HepG2 (cell line): ENCODE results near the gene LRP1-AS. TPM values are rescaled to one million over a fixed set of nuclear protein-coding genes. Genes with fewer than 3 reads are reported as not detected.

Experiments used
- CHD4 ChIP-seq: fragments of 200-600 bp; sonication (generic); IDR thresholded peaks from 2 replicates; pipeline ENCODE4 v1.7.0; 2017; ENCODE audit warnings: mild to moderate bottlenecking, low read length, borderline replicate concordance
- GPN1 ChIP-seq: sonication (generic); formaldehyde crosslinking; IDR thresholded peaks from 2 replicates; pipeline ENCODE4 v1.5.1; 2020; ENCODE audit warnings: missing genetic modification reagents, borderline replicate concordance
- IRX3 ChIP-seq: sonication (generic); formaldehyde crosslinking; IDR thresholded peaks from 2 replicates; pipeline ENCODE4 v1.8.1; 2023; ENCODE audit warnings: mild to moderate bottlenecking, low read depth, missing genetic modification reagents, borderline replicate concordance
- MEIS1 ChIP-seq: sonication (generic); formaldehyde crosslinking; IDR thresholded peaks from 2 replicates; pipeline ENCODE4 v1.9.0; 2021; ENCODE audit warnings: mild to moderate bottlenecking, missing genetic modification reagents, moderate library complexity, borderline replicate concordance
- NR3C1 ChIP-seq: sonication (generic); formaldehyde crosslinking; IDR thresholded peaks from 2 replicates; pipeline ENCODE4 v1.4.0; 2020; ENCODE audit warnings: missing genetic modification reagents
- PHF8 ChIP-seq: sonication (generic); formaldehyde crosslinking; IDR thresholded peaks from 2 replicates; pipeline ENCODE4 v1.5.0; 2020; ENCODE audit warnings: missing genetic modification reagents
- SMAD1 ChIP-seq: sonication (generic); formaldehyde crosslinking; IDR thresholded peaks from 2 replicates; pipeline ENCODE4 v1.4.0; 2020; ENCODE audit warnings: missing genetic modification reagents, low read depth, mild to moderate bottlenecking, borderline replicate concordance
- TBX3 ChIP-seq: fragments of 450-650 bp; IDR thresholded peaks from 2 replicates; pipeline ENCODE4 v1.6.1; 2017; ENCODE audit warnings: antibody characterized with exemption, mild to moderate bottlenecking, inconsistent platforms, borderline replicate concordance
- USF2 ChIP-seq, 2 experiments: sonication (generic) in 1 of 2; formaldehyde crosslinking in 1 of 2; IDR thresholded peaks; 2 replicates each; pipeline versions ENCODE4 v1.5.1 to v1.6.1; 2011 to 2020; ENCODE audit warnings: borderline replicate concordance in 1 of 2, low read depth in 1 of 2, low read length in 1 of 2, mild to moderate bottlenecking in 1 of 2, missing genetic modification reagents in 1 of 2, moderate library complexity in 1 of 2
- ZHX1 ChIP-seq: sonication (generic); formaldehyde crosslinking; IDR thresholded peaks from 2 replicates; pipeline ENCODE4 v1.8.1; 2022; ENCODE audit warnings: low read depth, mild to moderate bottlenecking, missing genetic modification reagents
- ZMAT5 ChIP-seq: sonication (generic); formaldehyde crosslinking; IDR thresholded peaks from 2 replicates; pipeline ENCODE4 v1.5.0; 2020; ENCODE audit warnings: mild to moderate bottlenecking, low read depth, missing genetic modification reagents, borderline replicate concordance
- ZNF253 ChIP-seq: sonication (generic); formaldehyde crosslinking; IDR thresholded peaks from 2 replicates; pipeline ENCODE4 v1.8.0; 2022; ENCODE audit warnings: mild to moderate bottlenecking, missing genetic modification reagents, borderline replicate concordance
- ZNF484 ChIP-seq: sonication (generic); formaldehyde crosslinking; IDR thresholded peaks from 2 replicates; pipeline ENCODE4 v1.5.1; 2020; ENCODE audit warnings: mild to moderate bottlenecking, low read depth, missing genetic modification reagents, borderline replicate concordance
- ZNF557 ChIP-seq: sonication (generic); formaldehyde crosslinking; IDR thresholded peaks from 2 replicates; pipeline ENCODE4 v1.4.0; 2020; ENCODE audit warnings: missing genetic modification reagents
- polyA plus RNA-seq, 8 experiments: library from polyadenylated mRNA; depleted of rRNA in 3 of 8; stranded (reverse) in 7 of 8; unstranded in 1 of 8; fragments of >200 nt; fragmentation: Illumina TruSeq in 4 of 8; extraction: Trizol in 4 of 8; gene quantifications; 2 replicates each; pipeline versions ENCODE4 v1.2.1 to v1.2.3, GENCODE V29; 2011 to 2016; ENCODE audit warnings: low read depth in 4 of 8, missing spikeins in 1 of 8, mixed read lengths in 1 of 8; ENCODE audit not compliant: insufficient read depth in 1 of 8
- total RNA-seq, 5 experiments: library from RNA; depleted of rRNA; stranded (reverse); fragments of >200 nt; fragmentation: Illumina TruSeq; extraction: Trizol; gene quantifications; 2 replicates each; pipeline ENCODE4 v1.2.3, GENCODE V29; 2016; ENCODE audit warnings: low read depth in 1 of 5
- TF ChIP-seq, protein P1 (sequence below): sonication (generic); formaldehyde crosslinking; IDR thresholded peaks from 2 replicates; pipeline ENCODE4 v1.5.1; 2020; ENCODE audit warnings: mild to moderate bottlenecking, moderate library complexity, missing genetic modification reagents
- TF ChIP-seq, protein P2 (sequence below): sonication (generic); formaldehyde crosslinking; IDR thresholded peaks from 2 replicates; pipeline ENCODE4 v1.4.0; 2020; ENCODE audit warnings: missing genetic modification reagents, borderline replicate concordance

LRP1-AS gene
- total and polyA plus RNA-seq, 2 of the 13 experiments (the other 11 are each of a cell fraction or from before 2014, with no cell fraction given): 0.20 TPM; not detected in 1

DNA sequence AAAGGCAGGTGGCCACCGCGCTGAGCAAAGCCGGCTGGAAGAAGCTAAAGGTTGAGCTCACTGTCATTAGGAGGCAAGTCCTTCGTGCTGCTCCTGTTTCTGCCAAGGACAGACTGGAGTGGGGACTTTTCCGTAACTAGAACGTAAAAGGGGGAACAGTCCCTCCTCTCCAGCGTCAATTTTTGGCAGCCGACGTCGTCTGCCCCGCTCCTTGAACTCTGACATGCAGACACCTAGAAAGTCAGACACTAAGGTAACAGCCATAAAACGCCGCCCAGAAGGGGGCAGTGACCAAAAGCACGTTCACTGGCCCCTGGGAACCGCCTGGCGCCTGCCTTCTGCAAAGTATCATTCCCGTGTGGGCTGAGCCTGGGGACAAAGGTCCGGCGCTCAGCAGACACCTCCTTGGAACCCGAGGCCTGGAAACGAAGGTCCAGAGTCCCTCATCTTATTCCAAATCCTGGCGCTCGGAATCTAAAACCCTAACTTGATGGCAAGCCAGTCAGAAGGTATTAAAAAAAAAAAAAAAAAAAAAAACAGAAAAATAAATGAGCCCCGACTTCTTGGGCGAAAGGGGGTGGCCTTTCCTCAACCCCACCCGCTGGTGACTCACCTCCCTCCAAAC lies 20.2 kb downstream of the LRP1-AS start (continued):
- TF ChIP-seq, protein P1, sequence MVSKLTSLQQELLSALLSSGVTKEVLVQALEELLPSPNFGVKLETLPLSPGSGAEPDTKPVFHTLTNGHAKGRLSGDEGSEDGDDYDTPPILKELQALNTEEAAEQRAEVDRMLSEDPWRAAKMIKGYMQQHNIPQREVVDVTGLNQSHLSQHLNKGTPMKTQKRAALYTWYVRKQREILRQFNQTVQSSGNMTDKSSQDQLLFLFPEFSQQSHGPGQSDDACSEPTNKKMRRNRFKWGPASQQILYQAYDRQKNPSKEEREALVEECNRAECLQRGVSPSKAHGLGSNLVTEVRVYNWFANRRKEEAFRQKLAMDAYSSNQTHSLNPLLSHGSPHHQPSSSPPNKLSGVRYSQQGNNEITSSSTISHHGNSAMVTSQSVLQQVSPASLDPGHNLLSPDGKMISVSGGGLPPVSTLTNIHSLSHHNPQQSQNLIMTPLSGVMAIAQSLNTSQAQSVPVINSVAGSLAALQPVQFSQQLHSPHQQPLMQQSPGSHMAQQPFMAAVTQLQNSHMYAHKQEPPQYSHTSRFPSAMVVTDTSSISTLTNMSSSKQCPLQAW (CRISPR knock-in tag): no peak
- TF ChIP-seq ZNF484 (CRISPR knock-in tag) (no peak), NR3C1 (CRISPR knock-in tag) (no peak), SMAD1 (CRISPR knock-in tag) (no peak), USF2 (IDR thresholded peaks at IDR 0.05; ENCODE audit: low read depth, low read length) (no peak), USF2 (CRISPR knock-in tag; IDR thresholded peaks at IDR 0.05; ENCODE audit: borderline replicate concordance) (no peak), PHF8 (no peak), ZMAT5 (CRISPR knock-in tag) (no peak), CHD4 (no peak), TBX3 (no peak), ZNF557 (CRISPR knock-in tag) (no peak), IRX3 (no peak), GPN1 (CRISPR knock-in tag) (no peak), ZHX1 (no peak), ZNF253 (CRISPR knock-in tag) (no peak), MEIS1 (no peak)
- TF ChIP-seq, protein P2, sequence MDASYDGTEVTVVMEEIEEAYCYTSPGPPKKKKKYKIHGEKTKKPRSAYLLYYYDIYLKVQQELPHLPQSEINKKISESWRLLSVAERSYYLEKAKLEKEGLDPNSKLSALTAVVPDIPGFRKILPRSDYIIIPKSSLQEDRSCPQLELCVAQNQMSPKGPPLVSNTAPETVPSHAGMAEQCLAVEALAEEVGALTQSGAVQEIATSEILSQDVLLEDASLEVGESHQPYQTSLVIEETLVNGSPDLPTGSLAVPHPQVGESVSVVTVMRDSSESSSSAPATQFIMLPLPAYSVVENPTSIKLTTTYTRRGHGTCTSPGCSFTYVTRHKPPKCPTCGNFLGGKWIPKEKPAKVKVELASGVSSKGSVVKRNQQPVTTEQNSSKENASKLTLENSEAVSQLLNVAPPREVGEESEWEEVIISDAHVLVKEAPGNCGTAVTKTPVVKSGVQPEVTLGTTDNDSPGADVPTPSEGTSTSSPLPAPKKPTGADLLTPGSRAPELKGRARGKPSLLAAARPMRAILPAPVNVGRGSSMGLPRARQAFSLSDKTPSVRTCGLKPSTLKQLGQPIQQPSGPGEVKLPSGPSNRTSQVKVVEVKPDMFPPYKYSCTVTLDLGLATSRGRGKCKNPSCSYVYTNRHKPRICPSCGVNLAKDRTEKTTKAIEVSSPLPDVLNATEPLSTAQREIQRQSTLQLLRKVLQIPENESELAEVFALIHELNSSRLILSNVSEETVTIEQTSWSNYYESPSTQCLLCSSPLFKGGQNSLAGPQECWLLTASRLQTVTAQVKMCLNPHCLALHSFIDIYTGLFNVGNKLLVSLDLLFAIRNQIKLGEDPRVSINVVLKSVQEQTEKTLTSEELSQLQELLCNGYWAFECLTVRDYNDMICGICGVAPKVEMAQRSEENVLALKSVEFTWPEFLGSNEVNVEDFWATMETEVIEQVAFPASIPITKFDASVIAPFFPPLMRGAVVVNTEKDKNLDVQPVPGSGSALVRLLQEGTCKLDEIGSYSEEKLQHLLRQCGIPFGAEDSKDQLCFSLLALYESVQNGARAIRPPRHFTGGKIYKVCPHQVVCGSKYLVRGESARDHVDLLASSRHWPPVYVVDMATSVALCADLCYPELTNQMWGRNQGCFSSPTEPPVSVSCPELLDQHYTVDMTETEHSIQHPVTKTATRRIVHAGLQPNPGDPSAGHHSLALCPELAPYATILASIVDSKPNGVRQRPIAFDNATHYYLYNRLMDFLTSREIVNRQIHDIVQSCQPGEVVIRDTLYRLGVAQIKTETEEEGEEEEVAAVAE (CRISPR knock-in tag): no peak
